A673 (cell line): ENCODE measurements around the gene PAK1.

Experiments
- CTCF ChIP-seq: fragments of 300-800, 200-600 bp; sonication (generic); conservative IDR thresholded peaks from 2 replicates; pipeline ENCODE4 v1.5.1; 2017; ENCODE audit warnings: low read depth, mild to moderate bottlenecking, antibody characterized with exemption, low read length, moderate library complexity, mixed read lengths
- EZH2 ChIP-seq: fragments of 200-600 bp; sonication (generic); IDR thresholded peaks from 2 replicates; pipeline ENCODE4 v1.6.1; 2017; ENCODE audit warnings: borderline replicate concordance, low read depth, mild to moderate bottlenecking, mixed read lengths, antibody characterized with exemption, low read length; ENCODE audit not compliant: poor library complexity, severe bottlenecking

- TF ChIP-seq CTCF (no peak), EZH2 (no peak)
Observed at GRCh38 chr11:77418971-77419597, 54.8 kb downstream of the PAK1 start.
